Prostate gland (tissue), 2 donors: ENCODE data around the gene SPTBN5. TPM values are rescaled to one million over a fixed set of nuclear protein-coding genes. Genes with fewer than 3 reads are reported as not detected.

ENCODE experiments used
- DNase-seq: peaks from one replicate; pipeline ENCODE4 v3.0.0-alpha.2; 2019; ENCODE audit warnings: low spot score
- H3K27ac ChIP-seq, 2 donors: fragments of 200-600 bp; sonication (generic); 2 replicates each; pipeline ENCODE4 v1.5.1; 2017 to 2019
- H3K27me3 ChIP-seq: fragments of 200-600 bp; sonication (generic); replicated peaks from 2 replicates; pipeline ENCODE4 v1.5.1; 2019; ENCODE audit not compliant: insufficient read depth
- H3K36me3 ChIP-seq, 2 donors: fragments of 200-600 bp; sonication (generic); 1 replicate in 1 of 2; 2 replicates in 1 of 2; pipeline versions ENCODE4 v1.5.1 to v1.8.1; 2017 to 2019
- H3K4me1 ChIP-seq: fragments of 200-600 bp; sonication (generic); replicated peaks from 2 replicates; pipeline ENCODE4 v1.5.1; 2019
- H3K4me3 ChIP-seq, 2 donors: fragments of 200-600 bp; sonication (generic); 2 replicates each; pipeline ENCODE4 v1.5.1; 2017 to 2019
- H3K9me3 ChIP-seq: fragments of 200-600 bp; sonication (generic); 2 replicates; pipeline ENCODE4 v1.5.1; 2017
- POLR2A ChIP-seq: fragments of 450-650 bp; IDR thresholded peaks from one replicate; pipeline ENCODE4 v1.6.1; 2016; ENCODE audit warnings: antibody characterized with exemption, mild to moderate bottlenecking
- POLR2AphosphoS5 ChIP-seq: sonication (generic); formaldehyde crosslinking; IDR thresholded peaks from one replicate; pipeline ENCODE4 v1.6.1; 2017; ENCODE audit warnings: antibody characterized with exemption
- WGBS: methylation state at CpG from one replicate; pipeline ENCODE4 v1.1.5; 2018; 5-methylcytosine and 5-hydroxymethylcytosine counted together
- intact Hi-C: fragments of 100-400 bp; cut with DNase I; formaldehyde crosslinking; loops from one replicate; pipeline ENCODE4 v1.14.2; 2022
- total RNA-seq, 2 donors: library from RNA; depleted of rRNA; stranded (reverse); fragments of >200 nt; gene quantifications; one replicate each; pipeline ENCODE4 v1.1.0, GENCODE V29; 2016
- TF ChIP-seq, protein P1 (sequence below), 4 experiments: fragments of 200-600 bp in 2 of 4; fragments of 450-650 bp in 2 of 4; sonication (generic) in 2 of 4; IDR thresholded peaks; 1 replicate in 3 of 4; 2 replicates in 1 of 4; pipeline ENCODE4 v1.5.1; 2016 to 2019; ENCODE audit warnings: antibody characterized with exemption in 4 of 4, mild to moderate bottlenecking in 2 of 4, moderate library complexity in 2 of 4

SPTBN5 gene
- total RNA-seq, 2 donors from 2014 or later = 1.2 to 2.2 TPM

DNA sequence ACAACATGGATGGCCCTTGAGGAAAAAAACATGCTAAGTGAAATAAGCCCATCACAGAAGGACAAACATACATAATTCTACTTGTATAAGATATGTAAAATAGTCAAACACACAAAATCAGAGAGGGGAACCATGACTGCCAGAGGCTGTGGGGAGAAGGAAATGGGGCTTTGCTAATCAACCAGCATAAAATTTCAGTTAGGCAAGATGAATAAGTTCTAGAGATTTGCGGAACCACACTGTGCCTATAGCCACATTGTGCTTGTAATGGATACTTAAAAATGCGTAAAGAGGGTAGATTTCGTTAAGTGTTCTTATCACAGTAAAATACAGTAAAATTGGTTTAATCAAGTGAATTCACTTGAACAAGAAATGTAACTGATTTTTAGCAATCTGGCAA is 33.7 kb upstream of the SPTBN5 start:
- intact Hi-C loops = no loop called here
- H3K9me3 ChIP-seq = no peaks in the 10 kb centered on the region
- TF ChIP-seq, protein P1, sequence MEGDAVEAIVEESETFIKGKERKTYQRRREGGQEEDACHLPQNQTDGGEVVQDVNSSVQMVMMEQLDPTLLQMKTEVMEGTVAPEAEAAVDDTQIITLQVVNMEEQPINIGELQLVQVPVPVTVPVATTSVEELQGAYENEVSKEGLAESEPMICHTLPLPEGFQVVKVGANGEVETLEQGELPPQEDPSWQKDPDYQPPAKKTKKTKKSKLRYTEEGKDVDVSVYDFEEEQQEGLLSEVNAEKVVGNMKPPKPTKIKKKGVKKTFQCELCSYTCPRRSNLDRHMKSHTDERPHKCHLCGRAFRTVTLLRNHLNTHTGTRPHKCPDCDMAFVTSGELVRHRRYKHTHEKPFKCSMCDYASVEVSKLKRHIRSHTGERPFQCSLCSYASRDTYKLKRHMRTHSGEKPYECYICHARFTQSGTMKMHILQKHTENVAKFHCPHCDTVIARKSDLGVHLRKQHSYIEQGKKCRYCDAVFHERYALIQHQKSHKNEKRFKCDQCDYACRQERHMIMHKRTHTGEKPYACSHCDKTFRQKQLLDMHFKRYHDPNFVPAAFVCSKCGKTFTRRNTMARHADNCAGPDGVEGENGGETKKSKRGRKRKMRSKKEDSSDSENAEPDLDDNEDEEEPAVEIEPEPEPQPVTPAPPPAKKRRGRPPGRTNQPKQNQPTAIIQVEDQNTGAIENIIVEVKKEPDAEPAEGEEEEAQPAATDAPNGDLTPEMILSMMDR (IDR thresholded peaks at IDR 0.05) = no peak
- TF ChIP-seq POLR2AphosphoS5 (no peak), POLR2A (no peak)
- H3K36me3 ChIP-seq = no peaks in the 10 kb centered on the region
- no peak overlapping the region for H3K4me3 ChIP-seq
- no peak for DNase-seq
- WGBS = 83% methylated on average over 3 of the region's 3 CpGs
- peak overlapping the region; percentile 36 to 41 for H3K27ac ChIP-seq
- peaks cover 10% of the 10 kb centered on the region for H3K4me1 ChIP-seq
- no peaks in the 10 kb centered on the region for H3K27me3 ChIP-seq

DNA sequence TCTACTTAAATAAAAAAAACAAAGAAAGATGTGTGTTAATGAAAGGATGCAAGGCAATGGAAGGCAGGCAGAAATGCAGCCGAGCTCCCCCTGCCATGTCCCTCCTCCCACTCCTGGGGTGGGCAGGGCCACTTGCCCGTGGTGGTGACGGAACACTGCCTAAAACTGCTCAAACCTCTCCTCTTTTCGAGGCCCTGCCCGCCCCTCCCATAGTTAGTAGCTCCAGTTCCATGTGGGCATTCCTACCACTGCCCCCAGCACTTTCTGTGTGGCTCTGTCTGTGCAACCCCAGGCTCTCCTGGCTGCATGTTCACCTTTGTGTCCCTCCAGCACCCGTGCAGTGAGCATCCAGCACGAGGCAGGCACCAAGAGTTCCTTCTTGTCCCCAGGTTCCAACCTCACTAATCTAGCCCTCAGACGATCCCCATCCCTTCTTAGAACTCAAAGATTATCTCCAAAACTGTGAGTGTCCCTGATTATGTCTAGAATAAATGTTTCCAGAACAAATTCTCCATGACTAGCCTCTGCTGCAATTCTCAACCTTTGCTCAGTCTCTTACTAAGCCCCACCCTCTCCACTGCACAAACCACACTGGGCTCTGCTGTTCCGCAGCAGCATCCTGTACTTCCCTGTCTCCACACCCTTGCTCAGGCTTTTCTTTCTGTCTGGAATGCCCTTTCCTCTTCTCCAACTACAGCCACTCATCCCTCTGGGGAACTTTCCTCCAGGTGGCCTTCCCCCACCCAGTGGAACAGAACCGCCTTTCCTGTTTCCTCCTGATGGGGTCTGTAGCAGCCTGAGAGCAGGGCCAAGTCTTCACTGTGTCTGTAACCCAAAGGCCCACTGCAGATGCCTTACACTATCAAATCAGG is 32.6 kb upstream of the SPTBN5 start:
- intact Hi-C loops = no loop called here
- no peak overlapping the region for H3K27ac ChIP-seq
- no peak overlapping the region for H3K4me3 ChIP-seq
- TF ChIP-seq POLR2AphosphoS5 = no peak
- TF ChIP-seq, protein P1 (IDR thresholded peaks at IDR 0.05) = peak in 1 of 4 experiments; percentile 7
- DNase-seq = no peak
- no peaks in the 10 kb centered on the region for H3K9me3 ChIP-seq
- H3K27me3 ChIP-seq = no peaks in the 10 kb centered on the region
- WGBS = 73% methylated on average over 10 of the region's 10 CpGs
- H3K4me1 ChIP-seq = peaks cover 10% of the 10 kb centered on the region
- no peaks in the 10 kb centered on the region for H3K36me3 ChIP-seq

DNA sequence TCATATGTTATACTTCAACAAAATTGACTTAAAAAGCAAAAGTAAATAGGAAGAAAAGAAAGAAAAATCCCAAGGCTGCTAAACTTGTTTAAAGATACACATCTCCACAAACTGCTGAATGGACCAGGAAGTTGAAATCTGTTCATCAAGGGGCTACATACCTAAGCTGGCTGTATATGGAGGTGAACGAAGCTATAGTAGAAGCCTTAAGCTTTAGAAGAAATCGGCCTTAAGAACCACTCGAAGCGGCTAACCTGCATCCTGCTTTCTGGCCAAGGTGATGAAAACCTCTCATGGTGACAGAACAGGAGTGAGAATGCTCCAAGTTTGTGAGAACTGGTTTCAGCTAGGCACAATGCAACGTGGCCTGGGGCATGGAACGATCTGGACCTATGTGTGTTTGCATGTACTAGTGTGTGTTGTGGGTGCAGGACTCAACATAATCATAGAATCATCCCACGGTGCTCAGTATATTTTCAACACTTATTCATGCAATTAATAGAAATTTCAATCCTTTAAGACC is 31.3 kb upstream of the SPTBN5 start:
- intact Hi-C loops = no loop called here
- Histone ChIP-seq H3K9me3 (no peaks in the 10 kb centered on the region), H3K27me3 (no peaks in the 10 kb centered on the region), H3K27ac (no peak overlapping the region), H3K4me1 (peaks cover 10% of the 10 kb centered on the region), H3K4me3 (no peak overlapping the region), H3K36me3 (no peaks in the 10 kb centered on the region)
- TF ChIP-seq, protein P1 (IDR thresholded peaks at IDR 0.05) = no peak
- TF ChIP-seq POLR2A (no peak), POLR2AphosphoS5 (no peak)
- WGBS = 34% methylated on average over 7 of the region's 7 CpGs
- DNase-seq = peak; percentile 40

DNA sequence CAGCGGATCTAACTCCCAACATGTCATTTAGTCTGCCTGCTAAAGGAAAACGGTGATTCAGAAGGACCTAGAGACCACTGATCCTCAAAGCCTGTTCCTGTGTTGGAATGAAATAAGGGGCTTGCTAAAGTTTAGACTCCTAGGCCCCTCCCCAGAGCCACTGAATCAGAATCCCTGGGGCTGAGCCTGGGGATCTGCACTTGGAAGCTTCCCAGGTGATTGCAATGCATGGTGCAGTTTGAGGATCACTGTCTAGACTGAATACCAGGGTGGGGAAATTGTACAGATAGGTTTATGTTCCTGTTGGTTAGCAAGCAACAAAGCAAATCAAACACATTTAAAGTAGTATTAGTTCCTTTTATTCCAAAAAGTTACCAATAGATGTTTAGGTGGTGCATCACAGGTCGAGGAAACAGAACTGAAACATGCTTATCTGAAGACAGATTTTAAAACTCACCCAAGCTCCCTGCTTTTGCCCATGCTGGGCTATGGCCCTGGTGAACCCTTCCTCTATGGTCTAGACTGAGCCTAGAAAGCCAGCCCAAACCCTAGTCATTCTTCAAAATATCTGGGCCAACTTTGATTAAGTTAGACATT is 29.6 kb upstream of the SPTBN5 start:
- Histone ChIP-seq H3K9me3 (no peaks in the 10 kb centered on the region), H3K27ac (no peak overlapping the region), H3K4me3 (no peak overlapping the region), H3K4me1 (peaks cover 5% of the 10 kb centered on the region), H3K36me3 (no peaks in the 10 kb centered on the region), H3K27me3 (no peaks in the 10 kb centered on the region)
- WGBS = 90% methylated on average over 3 of the region's 3 CpGs
- intact Hi-C loops = no loop called here
- no peak for DNase-seq
- TF ChIP-seq POLR2A = no peak
- no peak for TF ChIP-seq POLR2AphosphoS5
- TF ChIP-seq, protein P1 (IDR thresholded peaks at IDR 0.05) = no peak
